Testis (tissue), 3 donors: ENCODE data around the gene TMEM18. TPM values are rescaled to one million over a fixed set of nuclear protein-coding genes. Genes with fewer than 3 reads are reported as not detected.

Experiments
- DNase-seq: peaks from one replicate; pipeline ENCODE4 v3.0.0-alpha.2; 2019
- H3K27ac ChIP-seq, 2 donors: fragments of 200-600 bp; sonication (generic); one replicate each; pipeline ENCODE4 v1.5.1; 2019
- H3K27me3 ChIP-seq: fragments of 200-600 bp; sonication (generic); one replicate; pipeline ENCODE4 v1.5.1; 2019
- H3K36me3 ChIP-seq: fragments of 200-600 bp; sonication (generic); one replicate; pipeline ENCODE4 v1.5.1; 2017; ENCODE audit warnings: low read depth; ENCODE audit errors: missing control alignments
- H3K4me1 ChIP-seq: fragments of 200-600 bp; sonication (generic); one replicate; pipeline ENCODE4 v1.5.1; 2019
- H3K4me3 ChIP-seq, 2 donors: fragments of 200-600 bp; sonication (generic); one replicate each; pipeline ENCODE4 v1.5.1; 2017 to 2019
- H3K9me3 ChIP-seq: fragments of 200-600 bp; sonication (generic); one replicate; pipeline ENCODE4 v1.5.1; 2017
- CTCF ChIP-seq, 3 experiments: fragments of 450-650 bp in 2 of 3; fragments of 200-600 bp in 1 of 3; sonication (generic) in 1 of 3; IDR thresholded peaks; one replicate each; pipeline ENCODE4 v1.5.1; 2016 to 2019; ENCODE audit warnings: antibody characterized with exemption in 3 of 3, mild to moderate bottlenecking in 2 of 3, moderate library complexity in 1 of 3
- POLR2A ChIP-seq: fragments of 450-650 bp; IDR thresholded peaks from one replicate; pipeline ENCODE4 v1.6.1; 2017; ENCODE audit warnings: antibody characterized with exemption, mild to moderate bottlenecking, moderate library complexity
- WGBS, 2 donors: methylation state at CpG; one replicate each; pipeline ENCODE4 v1.1.5; 2018; 5-methylcytosine and 5-hydroxymethylcytosine counted together
- intact Hi-C: fragments of 100-400 bp; cut with DNase I; formaldehyde crosslinking; loops from one replicate; pipeline ENCODE4 v1.15.1; 2023; ENCODE audit warnings: low total_unique reads
- polyA plus RNA-seq: library from polyadenylated mRNA; stranded (reverse); fragments of 350-450 nt; fragmentation: Illumina TruSeq; extraction: RNeasy Lipid Tissue Mini Kit (QIAGEN cat#74804); gene quantifications from one replicate; pipeline ENCODE4 v1.2.3, GENCODE V29; 2014; ENCODE audit warnings: low read depth, low replicate concordance; ENCODE audit not compliant: insufficient read depth
- total RNA-seq, 2 donors: library from RNA; depleted of rRNA; stranded (reverse); fragments of >200 nt; gene quantifications; one replicate each; pipeline ENCODE4 v1.2.3, GENCODE V29; 2016

TMEM18 gene
- total and polyA plus RNA-seq, 3 donors from 2014 or later: 18.0 to 30.5 (median 25.8) TPM

DNA sequence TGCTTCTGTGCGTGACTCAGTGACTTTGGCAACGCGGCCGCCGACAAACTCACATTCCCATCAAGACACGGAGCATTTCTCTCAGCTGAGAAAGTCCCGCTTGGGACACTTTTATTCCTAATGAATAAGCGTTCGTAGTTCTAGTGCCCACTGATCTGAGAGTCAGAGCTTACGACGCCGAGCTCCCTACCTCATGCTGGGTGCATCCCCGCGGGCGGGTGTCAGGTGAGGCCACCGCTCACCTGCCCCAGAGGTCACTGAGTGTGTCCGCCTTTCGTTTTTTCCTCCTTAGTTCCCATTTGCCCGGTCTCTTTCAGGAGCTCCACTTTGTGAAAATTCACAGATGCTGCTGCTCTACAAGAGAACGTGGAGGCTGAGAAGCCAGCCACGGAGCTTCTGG is 43.6 kb upstream of the TMEM18 start:
- Histone ChIP-seq H3K27me3 (no peaks in the 10 kb centered on the region), H3K27ac (no peak overlapping the region), H3K9me3 (no peaks in the 10 kb centered on the region), H3K4me3 (peak overlapping the region in 1 of 2 donors; percentile 17), H3K4me1 (peaks cover 4% of the 10 kb centered on the region), H3K36me3 (no peaks in the 10 kb centered on the region)
- 70 to 82% methylated on average over 21 of the region's 21 CpGs for WGBS, 2 donors
- intact Hi-C loops: no loop called here
- TF ChIP-seq CTCF (IDR thresholded peaks at IDR 0.05): no peak
- no peak for TF ChIP-seq POLR2A
- no peak for DNase-seq

GRCh38 chr2:719734-720133 is 42.5 kb upstream of the TMEM18 start:
- no peaks in the 10 kb centered on the region for H3K27me3 ChIP-seq
- TF ChIP-seq POLR2A: no peak
- TF ChIP-seq CTCF (IDR thresholded peaks at IDR 0.05): no peak

GRCh38 chr2:719191-719590 is 42.0 kb upstream of the TMEM18 start:
- H3K27me3 ChIP-seq: no peaks in the 10 kb centered on the region
- H3K9me3 ChIP-seq: no peaks in the 10 kb centered on the region
- peaks cover 4% of the 10 kb centered on the region for H3K4me1 ChIP-seq
- no peak for TF ChIP-seq CTCF (IDR thresholded peaks at IDR 0.05)
- no peak for TF ChIP-seq POLR2A
- no peak overlapping the region for H3K27ac ChIP-seq
- intact Hi-C loops: no loop called here
- no peak for DNase-seq
- H3K4me3 ChIP-seq: no peak overlapping the region
- H3K36me3 ChIP-seq: no peaks in the 10 kb centered on the region

More at GRCh38 chr2:719734-720133, 42.5 kb upstream of the TMEM18 start:
- Histone ChIP-seq H3K9me3 (no peaks in the 10 kb centered on the region), H3K4me1 (peaks cover 4% of the 10 kb centered on the region), H3K27ac (no peak overlapping the region), H3K4me3 (no peak overlapping the region), H3K36me3 (no peaks in the 10 kb centered on the region)
- intact Hi-C loops: no loop called here
- DNase-seq: peak; percentile 72
- WGBS, 2 donors: 14 to 39% methylated on average over 9 of the region's 9 CpGs

DNA sequence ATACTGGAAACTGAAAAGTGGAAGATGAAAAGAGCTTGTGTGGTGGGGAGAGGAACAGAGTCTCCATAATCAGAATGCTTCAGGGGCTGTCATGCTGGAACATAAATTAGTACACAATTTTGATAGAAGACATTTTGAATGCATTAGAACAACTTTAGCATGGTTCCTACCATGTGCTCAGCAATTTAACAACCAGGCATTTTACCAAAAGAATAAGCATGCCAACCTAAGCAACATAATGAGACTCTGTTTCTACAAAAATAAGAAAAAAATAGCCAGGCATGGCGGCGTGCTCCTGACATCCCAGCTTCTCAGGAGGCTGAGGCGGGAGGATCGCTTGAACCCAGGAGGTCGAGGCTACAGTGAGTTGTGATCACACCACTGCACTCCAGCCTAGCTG is 40.5 kb upstream of the TMEM18 start:
- no peak for DNase-seq
- H3K9me3 ChIP-seq: no peaks in the 10 kb centered on the region
- no peak overlapping the region for H3K27ac ChIP-seq
- H3K27me3 ChIP-seq: no peaks in the 10 kb centered on the region
- 92 to 97% methylated on average over 5 of the region's 5 CpGs for WGBS, 2 donors
- intact Hi-C loops: no loop called here
- TF ChIP-seq CTCF (IDR thresholded peaks at IDR 0.05) (no peak), POLR2A (no peak)
- no peaks in the 10 kb centered on the region for H3K36me3 ChIP-seq
- H3K4me1 ChIP-seq: peaks cover 4% of the 10 kb centered on the region
- no peak overlapping the region for H3K4me3 ChIP-seq

DNA sequence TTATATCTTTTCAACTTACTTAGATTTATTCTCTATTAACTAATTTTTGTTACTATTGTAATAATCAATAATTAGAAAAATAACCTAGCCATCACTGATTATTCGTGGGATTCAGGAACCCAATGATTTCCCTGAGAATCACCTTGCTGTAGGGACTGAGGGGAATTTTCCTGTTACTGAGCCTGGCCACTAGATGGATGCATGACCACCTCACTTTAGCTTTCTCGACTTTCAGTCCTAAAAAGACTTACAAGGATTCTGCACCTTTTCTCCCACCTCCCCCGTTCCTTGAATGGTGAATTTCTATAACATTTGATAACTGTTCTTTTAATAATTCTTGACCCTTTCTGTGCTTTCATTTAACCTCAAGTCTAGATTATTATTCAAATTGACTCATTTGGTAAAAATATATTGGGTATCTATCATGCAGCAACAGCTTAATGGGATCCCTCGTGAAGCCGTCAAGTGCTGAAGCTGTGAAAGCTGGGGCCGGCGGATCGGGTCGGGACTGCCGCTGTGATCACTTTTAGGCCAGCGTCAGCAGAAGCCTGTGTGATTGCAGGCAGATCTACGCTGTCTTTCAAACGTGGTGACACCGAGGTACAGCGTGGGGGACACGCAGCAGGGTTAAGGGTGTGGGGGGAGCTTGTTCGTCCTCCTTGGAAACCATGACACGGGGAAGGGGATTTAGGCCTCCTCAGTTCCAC is 38.8 kb upstream of the TMEM18 start:
- Histone ChIP-seq H3K4me3 (no peak overlapping the region), H3K4me1 (peaks cover 4% of the 10 kb centered on the region), H3K27ac (no peak overlapping the region), H3K27me3 (no peaks in the 10 kb centered on the region), H3K36me3 (no peaks in the 10 kb centered on the region), H3K9me3 (no peaks in the 10 kb centered on the region)
- no peak for DNase-seq
- 57 to 65% methylated on average over 11 to 18 of the region's 18 CpGs for WGBS, 2 donors
- TF ChIP-seq POLR2A (no peak), CTCF (IDR thresholded peaks at IDR 0.05) (peak; percentile 19 to 47 (median 36))
- intact Hi-C loops: no loop called here
